ENCODE measurements around the gene ALDH1L1.
"Not testable (repeated sequence)": the region's sequence is repeated elsewhere in the genome, so short reads cannot be mapped to it uniquely, and the experiment has no call there.

Gene ALDH1L1

DNA sequence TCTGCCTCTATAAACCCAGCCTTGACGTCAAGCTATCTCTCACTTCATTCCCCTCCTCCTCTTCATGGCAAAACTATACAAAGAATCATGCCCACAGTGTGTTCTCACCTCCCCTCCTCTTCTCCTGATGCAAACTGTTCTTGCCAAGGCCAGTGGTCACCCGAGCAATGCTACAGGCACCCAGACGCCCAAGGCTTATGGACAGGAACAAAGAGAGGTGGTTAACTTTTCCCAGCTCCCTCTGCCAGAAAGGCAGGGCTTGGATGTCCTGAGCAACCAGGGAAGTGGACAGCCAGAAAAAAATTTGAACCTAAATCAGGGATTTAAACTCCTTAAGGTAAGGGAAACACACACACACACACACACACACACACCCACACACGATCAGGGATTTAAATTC is 101.5 kb downstream of the ALDH1L1 start:
- DNase-seq, result no peak

DNA sequence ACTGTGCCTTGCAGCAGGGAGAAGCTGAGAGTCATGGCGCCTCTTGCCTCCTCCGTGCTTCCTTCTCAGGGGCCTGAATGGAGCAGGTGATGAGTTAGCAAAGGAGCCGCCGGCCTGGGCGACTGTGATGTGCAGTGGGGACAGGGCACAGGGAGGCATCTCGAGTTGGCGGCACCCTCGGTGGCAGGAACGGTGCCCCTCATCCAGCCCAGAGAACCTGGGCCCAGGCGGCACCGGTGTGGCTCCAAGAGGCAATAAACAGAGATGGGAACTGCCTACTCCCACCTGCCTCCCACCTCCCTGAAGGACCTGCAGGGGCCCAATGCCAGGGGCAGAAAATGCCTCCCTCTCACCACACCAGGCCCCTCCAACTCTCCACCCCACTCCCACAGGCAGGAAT is 102.6 kb downstream of the ALDH1L1 start:
- no peak for DNase-seq

DNA sequence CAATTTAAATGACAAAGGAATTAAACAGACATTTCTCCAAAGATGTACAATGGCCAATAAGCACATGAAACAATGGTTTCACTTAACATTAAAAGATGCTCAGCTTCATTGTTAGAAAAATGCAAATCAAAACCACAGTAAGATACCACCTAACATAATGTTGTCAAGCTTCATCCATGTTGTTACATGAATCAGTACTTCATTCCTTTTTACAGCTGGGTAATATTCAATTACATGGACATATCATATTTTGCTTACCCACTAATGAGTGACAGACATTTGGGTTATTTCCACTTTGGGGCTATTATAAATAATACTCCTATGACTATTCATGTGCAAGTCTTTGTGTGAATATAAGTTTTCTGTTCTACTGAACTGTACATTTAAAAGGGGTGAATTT is 104.2 kb downstream of the ALDH1L1 start:
- no peak for DNase-seq

DNA sequence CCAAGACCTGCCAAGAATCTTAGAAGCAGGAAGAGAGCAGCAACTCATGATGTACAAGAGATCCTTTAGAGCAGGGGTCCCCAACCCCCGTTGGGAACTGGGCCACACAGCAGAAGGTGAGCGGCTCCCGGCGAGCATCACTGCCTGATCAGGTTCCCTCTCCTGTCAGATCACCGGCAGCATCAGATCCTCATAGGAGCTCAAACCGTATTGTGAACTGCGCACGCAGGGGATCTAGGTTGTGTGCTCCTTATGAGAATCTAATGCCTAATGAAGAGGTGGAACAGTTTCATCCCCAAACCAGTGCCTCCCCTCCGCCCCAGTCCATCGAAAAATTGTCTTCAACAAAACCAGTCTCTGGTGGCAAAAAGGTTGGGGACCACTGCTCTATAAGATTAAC is 110.2 kb downstream of the ALDH1L1 start:
- DNase-seq, result no peak

DNA sequence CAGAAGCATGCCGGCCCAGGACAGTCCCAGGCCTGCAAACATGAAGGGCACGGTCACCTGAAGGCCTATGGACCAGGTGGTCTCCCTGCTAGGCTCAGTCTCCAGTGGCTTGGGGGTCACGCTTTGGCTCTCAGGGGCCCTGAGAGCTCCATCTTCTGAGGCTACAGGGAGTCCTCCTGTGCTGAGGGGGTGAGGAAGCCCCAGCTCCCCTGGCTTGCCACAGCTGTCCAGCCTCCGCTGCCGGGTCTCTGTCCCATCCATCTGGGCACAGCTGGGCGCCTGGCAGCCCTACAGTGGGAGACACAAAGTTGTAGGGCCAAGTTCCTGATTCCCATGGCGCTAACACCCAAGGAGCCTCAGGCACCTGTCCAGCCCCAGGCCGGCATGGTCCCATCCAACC is 112.4 kb downstream of the ALDH1L1 start:
- no peak for DNase-seq

DNA sequence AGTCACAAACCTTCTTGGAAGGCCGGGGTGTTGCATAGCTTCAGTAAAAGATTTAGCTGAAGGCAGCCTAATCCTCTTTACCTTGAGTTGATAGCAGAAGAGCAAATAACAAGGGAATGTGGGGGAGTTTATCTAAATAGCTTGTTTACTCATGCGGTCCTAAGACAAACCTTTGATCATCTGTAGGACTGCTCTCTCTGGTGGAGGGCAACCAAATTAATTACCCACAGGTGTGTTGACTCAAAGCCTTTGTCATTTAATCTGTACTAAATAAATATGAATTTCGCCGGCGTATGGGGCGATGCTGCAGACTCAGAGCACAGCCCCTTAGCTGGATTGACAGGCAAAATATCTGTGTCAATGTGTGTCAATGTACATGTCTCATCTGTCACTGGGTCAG is 113.7 kb downstream of the ALDH1L1 start:
- DNase-seq, result not testable (repeated sequence)

DNA sequence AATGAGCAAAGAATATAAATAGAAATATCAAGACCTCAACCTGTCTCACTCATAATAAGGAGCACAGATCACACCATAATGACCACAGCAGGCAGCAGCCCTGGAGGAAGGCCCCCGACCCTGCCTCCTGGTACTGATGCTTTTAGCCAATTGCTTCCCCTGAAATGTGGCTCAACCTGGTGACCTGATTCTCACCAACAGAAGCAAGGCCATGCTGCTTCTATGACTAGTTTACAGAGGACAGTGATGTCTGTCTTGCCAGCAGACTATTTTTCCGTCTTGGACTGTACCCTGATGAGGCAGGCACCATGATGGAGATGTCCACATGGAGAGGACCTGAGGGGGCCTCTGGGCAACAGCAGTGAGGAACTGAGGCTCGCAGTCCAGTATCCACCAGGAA is 114.5 kb downstream of the ALDH1L1 start:
- no peak for DNase-seq

DNA sequence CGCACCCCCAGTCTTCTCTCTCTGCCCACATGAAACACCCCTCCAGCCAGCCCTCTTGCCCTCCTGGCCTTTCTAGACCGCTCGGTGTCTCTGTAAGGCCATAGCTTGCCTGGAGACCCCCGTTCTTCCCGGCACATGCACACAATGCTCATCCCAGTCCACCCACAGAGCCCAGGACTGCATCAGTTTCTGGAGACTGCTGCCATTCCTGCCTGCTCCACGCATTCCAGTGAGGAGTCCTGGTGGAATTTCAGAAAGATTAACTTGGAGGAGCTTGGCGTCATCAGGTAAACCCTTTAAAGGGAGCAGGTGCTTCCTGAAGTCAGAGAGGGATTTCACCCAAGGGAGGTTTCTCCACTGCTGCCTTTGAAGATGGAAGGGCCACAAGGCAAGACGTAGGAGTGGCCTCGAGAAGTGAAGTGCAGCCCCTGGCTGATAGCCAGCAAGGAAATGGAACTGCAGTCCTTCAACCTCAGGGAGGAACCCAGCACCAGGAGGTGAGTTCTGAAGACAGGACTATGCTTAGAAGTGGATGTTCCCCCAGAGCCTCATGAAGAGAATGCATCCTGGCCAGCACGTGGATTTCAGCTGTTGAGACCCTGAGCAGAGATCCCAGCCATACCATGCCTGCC is 115.6 kb downstream of the ALDH1L1 start:
- DNase-seq, result no peak

DNA sequence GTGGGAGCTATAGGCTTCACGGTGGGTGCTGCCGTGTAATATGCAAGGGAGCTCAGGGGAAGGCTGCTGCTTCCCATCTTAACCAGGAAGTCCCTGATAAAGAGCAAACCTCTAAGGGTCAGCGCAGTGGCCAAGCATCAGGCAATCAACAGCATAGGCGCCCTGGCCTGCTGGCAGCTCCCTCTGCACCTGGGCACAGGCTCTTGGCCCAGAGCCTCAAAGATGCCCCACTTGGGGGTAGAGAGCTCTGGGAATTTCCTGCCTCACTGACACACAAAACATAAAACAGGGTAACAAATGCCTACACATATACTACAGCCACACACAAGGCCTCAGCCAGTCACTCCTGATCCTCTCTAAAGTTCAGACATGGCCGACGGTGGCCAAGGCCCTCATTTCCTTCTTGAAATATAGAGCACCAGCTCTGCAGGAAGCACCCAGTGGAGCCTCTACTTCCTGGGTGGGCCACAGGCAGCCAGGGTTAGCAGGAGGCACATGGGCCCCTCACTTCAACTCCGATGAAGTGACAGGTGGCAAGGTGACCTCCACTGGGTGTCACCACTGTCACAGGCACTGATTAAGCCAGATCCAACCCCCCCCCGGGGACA is 116.9 kb downstream of the ALDH1L1 start:
- DNase-seq, result no peak

DNA sequence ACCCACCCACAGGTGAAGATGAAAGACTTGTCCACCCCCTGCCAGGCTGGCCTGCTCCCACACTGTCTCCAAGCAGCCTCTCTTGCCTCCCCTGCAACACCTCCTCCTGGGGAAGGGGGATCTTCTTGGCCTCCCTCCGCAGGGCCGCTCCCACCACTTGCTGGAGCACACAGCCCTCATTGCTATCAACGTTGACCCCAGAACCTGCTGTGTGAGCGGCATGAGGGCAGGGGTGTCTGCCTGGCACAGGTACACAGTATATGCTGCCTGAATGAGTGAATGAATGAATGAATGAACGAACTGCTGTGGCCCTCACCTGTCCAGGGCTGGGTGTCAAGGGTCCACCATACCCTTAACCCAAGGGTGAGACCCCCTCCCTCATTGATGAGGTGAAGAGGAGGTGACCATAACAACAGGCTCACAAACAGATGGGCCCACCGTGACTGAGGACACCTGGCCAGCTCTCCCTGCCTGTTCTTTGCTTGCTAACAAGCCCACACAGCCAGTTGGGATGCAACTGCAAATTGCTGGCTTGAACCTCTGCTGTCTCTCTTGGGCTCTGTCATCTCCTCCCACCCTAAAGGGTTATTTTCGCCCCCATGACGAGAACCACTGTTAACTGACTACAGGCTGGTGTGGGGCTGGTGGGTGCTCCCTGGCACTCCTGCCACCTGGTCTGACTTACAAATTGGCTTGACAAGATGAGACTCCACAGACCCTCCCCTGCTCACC is 118.9 kb downstream of the ALDH1L1 start:
- no peak for DNase-seq

DNA sequence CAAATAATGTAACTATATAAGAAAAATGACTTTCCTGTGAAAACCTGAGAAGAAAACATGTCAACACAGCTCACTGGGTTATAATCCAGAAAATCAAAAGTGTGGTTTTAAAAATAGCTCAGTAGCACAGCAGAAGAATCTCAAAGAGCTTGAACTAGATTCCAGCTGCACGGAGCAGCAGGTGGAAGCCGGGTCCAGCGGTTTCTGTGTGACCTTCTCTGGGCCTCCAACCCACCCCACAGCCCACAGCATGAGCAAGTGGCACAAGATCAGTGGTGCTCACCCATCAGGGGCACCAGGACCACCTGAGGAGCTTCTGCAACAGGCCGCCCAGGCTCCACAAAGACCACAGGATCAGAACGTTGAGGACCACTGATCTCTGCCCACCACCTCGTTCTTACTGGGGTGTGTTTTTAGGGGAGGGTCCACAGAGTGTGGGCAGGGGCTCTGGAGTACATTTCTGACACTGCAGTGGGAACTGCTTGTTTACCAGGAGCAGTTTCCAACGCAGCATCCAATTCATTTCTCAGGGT is 119.7 kb downstream of the ALDH1L1 start:
- no peak for DNase-seq

DNA sequence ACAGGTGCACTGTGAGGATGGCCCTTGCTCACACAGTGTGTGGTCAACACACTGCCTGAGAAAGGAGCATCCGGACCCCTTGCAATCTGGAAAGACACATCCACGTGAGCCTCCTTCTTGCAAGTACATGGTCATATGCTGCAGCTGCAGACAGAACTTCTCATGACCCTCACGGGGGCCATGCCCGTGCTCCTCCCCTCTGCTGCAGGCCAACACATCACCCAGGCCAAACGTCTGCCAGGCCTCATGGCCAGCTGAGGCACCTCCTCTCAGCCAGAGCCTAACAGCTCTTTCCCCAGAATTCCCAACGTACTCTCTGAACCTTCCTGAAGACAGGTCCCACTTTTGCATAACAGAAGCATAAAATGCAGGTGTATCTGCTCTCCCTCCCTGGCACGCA is 121.7 kb downstream of the ALDH1L1 start:
- no peak for DNase-seq

DNA sequence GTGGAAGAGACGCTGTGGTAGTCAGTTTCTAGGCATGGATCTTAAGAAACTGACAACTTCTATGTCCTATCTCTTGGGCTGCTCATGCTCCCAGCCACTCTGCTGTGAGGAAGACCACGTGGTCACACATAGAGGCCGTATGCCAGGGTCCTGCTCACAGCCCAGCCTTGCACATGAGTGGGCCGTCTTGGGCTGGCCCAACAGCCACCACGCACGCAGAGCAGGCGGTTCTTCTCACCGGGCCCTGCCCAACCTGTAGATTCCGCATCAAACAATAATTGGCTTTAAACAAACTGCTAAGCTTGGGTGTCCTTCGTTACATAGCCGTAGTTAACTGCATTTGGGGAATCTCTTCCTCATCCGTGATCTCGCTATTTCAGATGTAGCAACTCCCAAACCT is 122.5 kb downstream of the ALDH1L1 start:
- no peak for DNase-seq

DNA sequence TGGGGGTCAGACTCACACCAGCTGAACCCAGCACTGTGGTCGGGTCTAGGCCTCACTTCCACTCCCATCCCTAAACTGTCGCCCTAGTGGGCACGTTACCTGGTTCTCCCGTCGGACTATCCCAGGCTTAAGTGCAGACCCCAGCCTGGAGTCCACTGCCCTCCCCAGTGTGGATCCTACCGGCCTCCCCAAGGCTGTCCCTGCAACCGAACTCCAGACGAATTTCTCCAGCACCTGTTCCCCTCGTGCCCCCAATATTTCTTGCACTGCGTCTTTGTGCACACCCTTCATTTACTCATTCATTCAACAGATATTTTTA is 122.9 kb downstream of the ALDH1L1 start:
- no peak for DNase-seq

DNA sequence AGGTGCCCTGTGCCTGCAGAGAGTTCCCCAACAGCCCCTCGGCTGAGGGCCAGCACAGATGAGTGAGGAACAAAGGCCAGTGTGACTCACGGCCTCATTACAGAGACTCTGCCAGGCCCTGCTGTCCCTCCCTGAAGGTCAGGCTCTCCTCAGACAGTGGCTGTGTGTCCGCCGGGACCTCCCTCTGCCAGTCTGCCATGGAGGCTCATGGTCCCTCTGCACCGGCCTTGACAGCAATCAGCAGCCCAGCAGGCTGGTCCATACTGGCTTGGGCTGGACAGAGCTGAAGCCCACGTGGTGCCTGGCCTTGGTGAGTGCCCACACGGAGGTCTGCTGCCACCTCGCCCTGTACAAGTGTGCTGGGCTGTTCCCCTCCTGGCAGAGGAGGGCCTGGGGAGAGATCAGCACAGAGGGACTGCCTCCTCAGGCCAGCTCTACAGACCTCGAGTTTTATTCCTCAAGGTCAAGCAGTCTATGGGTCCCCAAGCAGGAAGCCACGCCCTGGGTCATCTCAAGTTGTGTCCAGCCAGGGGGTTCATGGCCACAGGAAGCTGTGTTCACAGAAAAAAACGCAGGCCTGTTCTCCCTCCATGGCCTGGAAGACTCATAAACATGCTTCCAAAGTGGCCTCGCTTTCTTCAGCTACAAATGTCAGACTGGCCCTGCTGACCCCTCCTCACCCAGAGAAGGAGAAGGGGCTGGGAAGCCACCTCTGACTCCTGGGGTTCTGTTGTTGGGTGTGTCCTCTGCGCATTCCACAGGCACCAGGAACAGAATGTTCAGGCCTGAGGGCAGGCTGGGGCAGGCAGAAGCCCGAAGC is 123.5 kb downstream of the ALDH1L1 start:
- no peak for DNase-seq

DNA sequence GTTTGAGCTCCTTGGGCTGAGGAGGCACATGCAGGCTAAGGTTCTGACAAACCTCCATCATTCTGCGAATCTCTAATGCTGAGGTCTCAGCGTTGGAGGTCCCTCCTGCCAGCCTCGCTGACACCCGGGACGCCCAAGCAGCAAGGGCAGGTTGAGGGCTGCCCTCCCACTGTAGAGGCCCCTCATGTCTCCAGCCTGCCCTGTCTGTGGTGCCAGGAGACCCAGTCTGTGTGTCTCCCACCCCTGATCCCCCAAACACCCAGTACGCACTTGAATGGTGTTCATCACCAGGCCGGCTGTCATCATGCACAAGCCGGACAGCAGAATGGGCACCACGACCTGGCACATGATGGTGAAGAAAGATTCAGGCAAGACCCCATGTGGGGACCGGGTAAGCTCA is 124.3 kb downstream of the ALDH1L1 start:
- DNase-seq, result no peak

DNA sequence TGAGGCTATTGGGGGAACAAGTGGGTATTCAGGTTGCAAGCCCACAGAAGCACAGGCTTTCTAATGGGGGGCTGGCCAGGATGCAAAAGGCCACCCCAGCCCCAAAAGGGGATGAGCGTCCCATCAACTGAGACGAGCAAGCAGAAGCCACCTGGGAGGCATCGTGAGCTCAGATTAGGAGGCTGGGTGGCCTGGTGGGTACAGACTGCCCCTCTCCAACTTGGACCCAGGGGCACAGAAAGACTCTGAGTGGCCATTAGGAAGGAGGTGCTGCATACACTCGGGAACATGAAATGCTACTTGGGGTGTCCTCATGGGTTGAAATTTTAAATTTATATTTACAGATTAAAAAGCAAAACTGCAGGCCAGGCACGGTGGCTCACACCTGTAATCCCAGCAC is 125.5 kb downstream of the ALDH1L1 start:
- DNase-seq, result no peak

DNA sequence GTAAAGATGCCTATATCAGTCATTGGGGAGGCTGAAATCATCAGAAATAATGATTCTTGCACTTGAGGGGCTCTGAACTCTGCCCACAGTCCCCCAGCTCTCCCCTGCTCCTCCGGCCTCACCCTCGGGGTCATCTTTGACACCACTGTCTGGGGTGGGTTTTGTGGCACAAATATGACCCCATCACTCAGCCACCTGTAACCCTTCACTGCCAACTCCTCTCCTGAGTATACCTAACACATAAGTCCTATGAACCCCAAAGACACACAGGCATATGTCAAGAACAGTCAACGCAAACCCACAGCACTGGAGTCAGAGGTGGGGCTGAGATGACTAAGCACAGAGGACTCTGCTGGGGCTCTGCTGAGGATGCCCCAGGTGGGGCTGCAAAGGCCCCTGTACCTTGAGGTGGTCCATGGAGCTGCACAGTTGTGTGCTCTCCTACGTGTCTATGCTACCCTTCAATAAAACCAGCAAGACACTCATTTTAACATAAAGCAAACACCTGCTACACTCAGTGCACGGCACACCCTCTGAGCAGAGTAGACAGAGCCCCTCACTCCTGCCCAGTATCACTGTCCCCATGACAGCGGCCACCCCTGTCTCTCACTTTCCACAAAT is 126.3 kb downstream of the ALDH1L1 start:
- no peak for DNase-seq
